Breast epithelium (tissue), 3 donors: ENCODE data around the gene PTDSS2.

Experiments used
- POLR2A ChIP-seq: fragments of 450-650 bp; IDR thresholded peaks from one replicate; pipeline ENCODE4 v1.6.1; 2016; ENCODE audit warnings: antibody characterized with exemption, mild to moderate bottlenecking, moderate library complexity
- POLR2AphosphoS5 ChIP-seq, 3 donors: sonication (generic); formaldehyde crosslinking; IDR thresholded peaks; one replicate each; pipeline ENCODE4 v1.6.1; 2017; ENCODE audit warnings: antibody characterized with exemption in 3 of 3
- TF ChIP-seq, protein P1 (sequence below), 3 donors: fragments of 450-650 bp; IDR thresholded peaks; one replicate each; pipeline ENCODE4 v1.5.1; 2016 to 2017; ENCODE audit warnings: antibody characterized with exemption in 3 of 3, mild to moderate bottlenecking in 3 of 3, moderate library complexity in 3 of 3

DNA sequence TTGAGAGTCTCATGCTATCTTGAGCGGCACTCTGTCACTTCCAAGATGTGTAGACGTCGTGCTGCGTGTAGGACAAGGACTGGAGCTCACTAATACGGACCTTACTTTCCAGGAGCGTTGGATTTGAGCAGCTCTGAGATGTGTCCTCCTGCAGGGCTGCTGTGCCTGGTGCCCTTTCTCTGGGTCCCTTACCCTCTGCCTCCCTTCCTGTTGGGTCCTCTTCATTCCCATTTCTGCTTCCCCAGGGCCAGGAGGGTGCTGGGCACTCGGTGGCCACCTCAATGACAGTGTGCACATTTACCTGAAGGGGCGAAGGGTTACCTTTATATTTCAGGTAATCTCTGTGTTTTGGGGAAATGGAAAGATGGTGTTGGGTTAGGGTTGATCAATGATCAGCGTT, 4.0 kb downstream of the PTDSS2 start:
- TF ChIP-seq, protein P1, sequence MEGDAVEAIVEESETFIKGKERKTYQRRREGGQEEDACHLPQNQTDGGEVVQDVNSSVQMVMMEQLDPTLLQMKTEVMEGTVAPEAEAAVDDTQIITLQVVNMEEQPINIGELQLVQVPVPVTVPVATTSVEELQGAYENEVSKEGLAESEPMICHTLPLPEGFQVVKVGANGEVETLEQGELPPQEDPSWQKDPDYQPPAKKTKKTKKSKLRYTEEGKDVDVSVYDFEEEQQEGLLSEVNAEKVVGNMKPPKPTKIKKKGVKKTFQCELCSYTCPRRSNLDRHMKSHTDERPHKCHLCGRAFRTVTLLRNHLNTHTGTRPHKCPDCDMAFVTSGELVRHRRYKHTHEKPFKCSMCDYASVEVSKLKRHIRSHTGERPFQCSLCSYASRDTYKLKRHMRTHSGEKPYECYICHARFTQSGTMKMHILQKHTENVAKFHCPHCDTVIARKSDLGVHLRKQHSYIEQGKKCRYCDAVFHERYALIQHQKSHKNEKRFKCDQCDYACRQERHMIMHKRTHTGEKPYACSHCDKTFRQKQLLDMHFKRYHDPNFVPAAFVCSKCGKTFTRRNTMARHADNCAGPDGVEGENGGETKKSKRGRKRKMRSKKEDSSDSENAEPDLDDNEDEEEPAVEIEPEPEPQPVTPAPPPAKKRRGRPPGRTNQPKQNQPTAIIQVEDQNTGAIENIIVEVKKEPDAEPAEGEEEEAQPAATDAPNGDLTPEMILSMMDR (IDR thresholded peaks at IDR 0.05), result no peak
- TF ChIP-seq POLR2A (no peak), POLR2AphosphoS5 (IDR thresholded peaks at IDR 0.05) (no peak)
